Fibroblast of lung (primary cell): Measurements from ENCODE around the gene ROGDI. TPM values are rescaled to one million over a fixed set of nuclear protein-coding genes. Genes with fewer than 3 reads are reported as not detected.

ENCODE experiments used
- DNase-seq, 2 donors: peaks; one replicate each; pipeline versions ENCODE4 v3.0.0 to v3.0.0-alpha.2; 2010; ENCODE audit warnings: low read depth in 2 of 2
- H2AFZ ChIP-seq: 2 replicates; pipeline ENCODE4 v1.5.1; 2012; ENCODE audit warnings: low read length, control low read depth, inconsistent platforms
- H3K27ac ChIP-seq: 2 replicates; pipeline ENCODE4 v1.5.1; 2011; ENCODE audit warnings: low read length, control low read depth; ENCODE audit not compliant: insufficient read depth
- H3K27me3 ChIP-seq: 2 replicates; pipeline ENCODE4 v1.5.1; 2011; ENCODE audit warnings: mild to moderate bottlenecking, low read length; ENCODE audit not compliant: control insufficient read depth, insufficient read depth
- H3K36me3 ChIP-seq: 2 replicates; pipeline ENCODE4 v1.5.1; 2011; ENCODE audit warnings: low read length; ENCODE audit not compliant: control insufficient read depth, insufficient read depth
- H3K4me1 ChIP-seq: 2 replicates; pipeline ENCODE4 v1.5.1; 2011; ENCODE audit warnings: low read length; ENCODE audit not compliant: control insufficient read depth, insufficient read depth; ENCODE audit errors: extremely low read depth
- H3K4me2 ChIP-seq: 2 replicates; pipeline ENCODE4 v1.5.1; 2011; ENCODE audit warnings: low read length, control low read depth; ENCODE audit not compliant: insufficient read depth; ENCODE audit errors: extremely low read depth
- H3K4me3 ChIP-seq, 4 experiments: fragments of 200-600 bp in 1 of 4; sonication (generic) in 1 of 4; replicated peaks in 1 of 4; 2 replicates each; pipeline ENCODE4 v1.5.1; 2011 to 2016; ENCODE audit warnings: low read length in 4 of 4, low read depth in 3 of 4, mild to moderate bottlenecking in 3 of 4, control low read depth in 2 of 4, inconsistent platforms in 1 of 4, mixed read lengths in 1 of 4; ENCODE audit not compliant: insufficient read depth in 1 of 4; ENCODE audit errors: control extremely low read depth in 1 of 4
- H3K79me2 ChIP-seq: 2 replicates; pipeline ENCODE4 v1.5.1; 2012; ENCODE audit warnings: mild to moderate bottlenecking, low read length, inconsistent platforms; ENCODE audit not compliant: control insufficient read depth, insufficient read depth
- H3K9ac ChIP-seq: 2 replicates; pipeline ENCODE4 v1.5.1; 2011; ENCODE audit warnings: mild to moderate bottlenecking, low read length, control low read depth; ENCODE audit not compliant: insufficient read depth
- H3K9me3 ChIP-seq: 2 replicates; pipeline ENCODE4 v1.5.1; 2012; ENCODE audit warnings: low read depth, low read length; ENCODE audit not compliant: control insufficient read depth, insufficient read depth
- H4K20me1 ChIP-seq: 2 replicates; pipeline ENCODE4 v1.5.1; 2011; ENCODE audit warnings: low read length; ENCODE audit not compliant: control insufficient read depth, insufficient read depth; ENCODE audit errors: extremely low read depth
- CTCF ChIP-seq, 2 donors: IDR thresholded peaks in 1 of 2; conservative IDR thresholded peaks in 1 of 2; 1 replicate in 1 of 2; 2 replicates in 1 of 2; pipeline ENCODE4 v1.5.1; 2011 to 2012; ENCODE audit warnings: low read length in 2 of 2, control low read depth in 1 of 2, inconsistent platforms in 1 of 2, low read depth in 1 of 2, mild to moderate bottlenecking in 1 of 2
- EZH2 ChIP-seq: IDR thresholded peaks from 2 replicates; pipeline ENCODE4 v1.5.1; 2012; ENCODE audit warnings: low read length, control low read depth, mild to moderate bottlenecking; ENCODE audit errors: missing control alignments
- polyA plus RNA-seq, 2 donors: library from polyadenylated mRNA; depleted of rRNA in 1 of 2; stranded (reverse) in 1 of 2; unstranded in 1 of 2; fragments of >200 nt; gene quantifications; 2 replicates each; pipeline ENCODE4 v1.2.1, GENCODE V29; 2011 to 2012; ENCODE audit warnings: missing spikeins in 1 of 2
- total RNA-seq: library from RNA; depleted of rRNA; stranded (reverse); fragments of >200 nt; gene quantifications from 2 replicates; pipeline ENCODE4 v1.2.1, GENCODE V29; 2014

The ROGDI gene
- total and polyA plus RNA-seq, 2 donors (not counting 1 experiment from before 2014, with no cell fraction given), result 9.2 to 13.0 TPM

- H3K27ac ChIP-seq, result no peak overlapping the region
- DNase-seq, result no peak
- H3K79me2 ChIP-seq, result no peaks in the 10 kb centered on the region
- H3K9ac ChIP-seq, result no peak overlapping the region
- TF ChIP-seq CTCF (conservative IDR thresholded peaks at IDR 0.05 in 1 of 2, IDR thresholded peaks at IDR 0.05 in 1 of 2; ENCODE audit: low read depth in 1 of 2, low read length in 2 of 2) (no peak), EZH2 (no peak)
- no peaks in the 10 kb centered on the region for H3K36me3 ChIP-seq
- no peaks in the 10 kb centered on the region for H3K27me3 ChIP-seq
- H2AFZ ChIP-seq, result no peak overlapping the region
- H3K4me2 ChIP-seq, result no peak overlapping the region
- H4K20me1 ChIP-seq, result no peaks in the 10 kb centered on the region
- no peak overlapping the region for H3K4me3 ChIP-seq
- H3K4me1 ChIP-seq, result no peaks in the 10 kb centered on the region
- H3K9me3 ChIP-seq, result no peaks in the 10 kb centered on the region
Observed at GRCh38 chr16:4777339-4778049, 24.9 kb downstream of the ROGDI start.

- no peaks in the 10 kb centered on the region for H3K4me1 ChIP-seq
- no peaks in the 10 kb centered on the region for H3K27me3 ChIP-seq
- H3K9ac ChIP-seq, result no peak overlapping the region
- no peak overlapping the region for H3K4me3 ChIP-seq
- H3K79me2 ChIP-seq, result no peaks in the 10 kb centered on the region
- no peak overlapping the region for H3K27ac ChIP-seq
- H2AFZ ChIP-seq, result no peak overlapping the region
- no peak for DNase-seq
- H3K4me2 ChIP-seq, result no peak overlapping the region
- no peaks in the 10 kb centered on the region for H4K20me1 ChIP-seq
- no peak for TF ChIP-seq CTCF (conservative IDR thresholded peaks at IDR 0.05 in 1 of 2, IDR thresholded peaks at IDR 0.05 in 1 of 2; ENCODE audit: low read depth in 1 of 2, low read length in 2 of 2)
- no peaks in the 10 kb centered on the region for H3K9me3 ChIP-seq
- no peaks in the 10 kb centered on the region for H3K36me3 ChIP-seq
Observed at GRCh38 chr16:4776141-4776705, 26.2 kb downstream of the ROGDI start.

- Histone ChIP-seq H2AFZ (no peak overlapping the region), H4K20me1 (no peaks in the 10 kb centered on the region), H3K27ac (no peak overlapping the region), H3K4me2 (no peak overlapping the region), H3K36me3 (no peaks in the 10 kb centered on the region), H3K4me3 (no peak overlapping the region), H3K79me2 (no peaks in the 10 kb centered on the region), H3K9ac (no peak overlapping the region), H3K9me3 (no peaks in the 10 kb centered on the region), H3K4me1 (no peaks in the 10 kb centered on the region), H3K27me3 (no peaks in the 10 kb centered on the region)
- TF ChIP-seq EZH2 (no peak), CTCF (conservative IDR thresholded peaks at IDR 0.05 in 1 of 2, IDR thresholded peaks at IDR 0.05 in 1 of 2; ENCODE audit: low read depth in 1 of 2, low read length in 2 of 2) (no peak)
- DNase-seq, result no peak
Observed at GRCh38 chr16:4775005-4775404, 27.4 kb downstream of the ROGDI start.
